ENCODE measurements around the gene PCMT1.

The PCMT1 gene

DNA sequence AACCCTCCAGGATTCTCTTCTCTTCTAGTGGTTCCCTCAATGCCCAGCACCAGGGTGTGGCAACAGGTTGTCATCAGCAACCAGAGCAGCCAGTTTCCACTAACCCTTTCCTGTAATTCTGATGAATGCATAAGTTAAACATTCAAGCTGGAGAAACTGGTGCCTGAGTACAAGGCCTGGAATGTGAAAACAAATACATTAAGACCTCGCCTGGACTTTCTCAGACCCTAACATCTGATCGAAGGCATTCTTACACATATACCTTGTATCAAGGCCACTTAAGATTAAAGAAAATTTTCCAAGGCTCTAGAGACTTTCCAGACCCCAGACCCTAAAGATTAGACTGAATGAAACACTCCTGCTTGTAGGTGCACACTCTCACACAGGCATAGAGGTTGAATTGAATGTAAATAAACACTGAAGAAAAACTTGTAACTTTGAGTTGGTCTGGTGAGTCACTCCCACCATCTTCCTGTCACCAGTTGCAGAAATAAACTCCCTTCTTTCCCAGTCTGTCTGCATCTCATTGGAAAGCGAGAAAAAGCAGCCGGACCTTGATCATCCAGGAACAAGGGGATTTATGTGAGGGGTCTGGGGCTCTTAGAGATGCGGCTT, 105.6 kb downstream of the PCMT1 start:
- no peak for DNase-seq (ENCODE audit: low read depth)

DNA sequence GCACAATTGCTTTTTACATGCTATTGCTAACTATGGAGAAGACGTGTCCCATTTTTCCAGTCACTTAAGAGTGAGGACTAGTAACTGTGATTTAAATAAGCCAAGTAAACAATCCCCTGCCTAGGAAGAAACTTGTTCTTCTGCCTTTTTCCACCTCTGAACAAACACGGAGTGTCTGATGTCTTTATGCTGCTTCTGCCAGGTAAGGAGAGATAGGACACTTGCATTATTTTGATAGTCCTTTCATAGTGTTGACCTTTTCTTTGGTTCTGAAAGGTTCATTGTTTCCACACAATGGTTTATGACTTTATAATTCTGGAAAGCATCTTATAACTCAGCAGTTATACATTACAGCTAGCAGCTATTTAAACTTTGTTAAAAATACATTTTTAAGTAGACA, 106.2 kb downstream of the PCMT1 start:
- DNase-seq (ENCODE audit: low read depth): no peak

GRCh38 chr6:149856256-149856994, 106.9 kb downstream of the PCMT1 start:
- DNase-seq (ENCODE audit: low read depth): no peak

DNA sequence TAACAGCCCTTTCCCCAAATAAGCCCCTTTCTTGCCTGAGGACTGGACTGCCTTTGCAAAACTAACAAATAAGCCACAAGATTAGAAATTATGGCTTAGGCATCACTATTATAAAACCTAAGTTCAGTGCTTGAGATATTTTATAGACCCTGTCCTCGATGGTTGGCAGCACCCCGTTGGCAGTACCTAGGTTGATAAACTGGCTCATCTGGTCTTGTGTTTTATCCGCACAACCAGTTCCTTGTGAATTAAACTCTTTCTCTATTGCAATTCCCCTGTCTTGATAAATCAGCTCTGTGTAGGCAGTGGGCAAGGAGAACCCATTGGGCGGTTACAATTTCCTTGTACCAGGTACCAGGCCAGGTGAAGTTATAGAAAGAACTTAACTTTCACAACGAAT, 108.0 kb downstream of the PCMT1 start:
- DNase-seq (ENCODE audit: low read depth): no peak

- no peak for DNase-seq (ENCODE audit: low read depth)
These were observed 109.8 kb downstream of the PCMT1 start for GRCh38 chr6:149859368-149859767.

GRCh38 chr6:149859938-149860337, 110.4 kb downstream of the PCMT1 start:
- no peak for DNase-seq (ENCODE audit: low read depth)

DNA sequence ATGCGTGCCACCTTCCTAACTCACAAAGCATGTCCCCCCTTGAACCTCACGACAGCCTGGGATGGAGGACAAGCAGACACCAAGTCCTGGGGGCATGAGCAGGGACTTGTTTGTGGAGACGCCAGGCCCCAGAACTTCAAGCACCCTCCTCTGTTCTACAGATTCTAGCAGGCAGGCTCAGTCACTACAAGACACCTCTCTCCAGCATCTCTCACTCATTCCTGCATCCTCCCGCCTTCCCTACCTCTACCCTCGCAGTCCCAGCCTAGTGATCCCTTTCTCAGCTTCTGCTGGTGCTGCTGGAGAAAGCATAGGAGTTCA, 110.9 kb downstream of the PCMT1 start:
- DNase-seq (ENCODE audit: low read depth): no peak
